ENCODE measurements around the gene RBM20.
"Not testable (repeated sequence)": the region's sequence is repeated elsewhere in the genome, so short reads cannot be mapped to it uniquely, and the experiment has no call there.

Gene RBM20

DNA sequence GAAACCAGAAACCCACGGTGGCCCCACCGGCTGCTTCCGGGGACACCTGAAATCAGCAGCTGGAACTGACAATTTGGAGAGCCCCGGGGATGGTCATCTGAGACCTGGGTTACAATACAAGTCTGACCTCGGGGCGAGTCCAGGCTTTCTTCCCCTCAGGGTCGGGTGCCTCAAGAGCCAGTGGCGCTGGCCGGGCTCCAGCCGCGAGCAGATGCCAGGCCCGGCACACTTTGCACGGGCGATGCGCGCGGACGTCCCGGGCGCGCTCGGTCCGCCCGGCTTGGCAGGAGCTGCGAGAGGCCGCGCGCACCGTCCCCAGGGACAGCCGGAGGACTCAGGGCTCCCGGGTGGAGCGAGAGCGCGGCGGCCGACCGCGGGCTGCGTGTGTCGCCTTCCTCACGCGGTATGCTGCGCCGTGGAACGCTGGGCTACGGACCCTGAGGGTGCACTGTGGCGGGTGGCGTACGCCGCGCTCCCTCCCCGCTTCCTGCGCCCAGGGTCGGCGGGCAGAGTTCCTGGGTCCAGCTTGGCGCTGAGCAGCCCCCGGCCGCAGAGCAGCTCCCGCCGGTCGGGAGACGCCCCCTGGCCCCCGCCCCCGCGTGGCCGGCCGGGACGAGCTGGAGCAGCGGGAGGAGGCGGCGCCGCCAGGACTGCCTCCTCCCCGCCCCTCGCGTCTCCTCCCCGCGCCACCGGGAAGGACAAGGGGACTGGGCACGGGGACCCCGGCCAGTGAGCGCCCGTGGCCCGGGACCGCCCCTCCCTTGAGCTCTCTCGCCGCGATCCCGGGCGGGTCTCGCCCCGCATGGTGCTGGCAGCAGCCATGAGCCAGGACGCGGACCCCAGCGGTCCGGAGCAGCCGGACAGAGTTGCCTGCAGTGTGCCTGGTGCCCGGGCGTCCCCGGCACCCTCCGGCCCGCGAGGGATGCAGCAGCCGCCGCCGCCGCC is at the start of gene RBM20:
RBM20 (plus strand) TSS at position 684 of the 945 bp plus-strand sequence; CDS start at position 803, 119 bp downstream.
- no peaks in the 10 kb centered on the region for H3K36me3 ChIP-seq (ENCODE audit: control insufficient read depth, insufficient read depth, low read length)
- H3K27ac ChIP-seq (ENCODE audit: low read depth, low read length): no peak within 1 kb of the TSS
- H3K4me1 ChIP-seq (ENCODE audit: control insufficient read depth, insufficient read depth, low read length): peaks cover 27% of the 10 kb centered on the region
- H3K9me3 ChIP-seq (ENCODE audit: control insufficient read depth, insufficient read depth, low read depth, low read length): no peaks in the 10 kb centered on the region
- H3K4me3 ChIP-seq (ENCODE audit: low read depth, low read length): peak within 1 kb of the TSS; percentile 91
- peak within 1 kb of the TSS; percentile 85 for H3K9ac ChIP-seq (ENCODE audit: low read length)
- H3K27me3 ChIP-seq (ENCODE audit: control insufficient read depth, insufficient read depth, low read length): peaks cover 49% of the 10 kb centered on the region

DNA sequence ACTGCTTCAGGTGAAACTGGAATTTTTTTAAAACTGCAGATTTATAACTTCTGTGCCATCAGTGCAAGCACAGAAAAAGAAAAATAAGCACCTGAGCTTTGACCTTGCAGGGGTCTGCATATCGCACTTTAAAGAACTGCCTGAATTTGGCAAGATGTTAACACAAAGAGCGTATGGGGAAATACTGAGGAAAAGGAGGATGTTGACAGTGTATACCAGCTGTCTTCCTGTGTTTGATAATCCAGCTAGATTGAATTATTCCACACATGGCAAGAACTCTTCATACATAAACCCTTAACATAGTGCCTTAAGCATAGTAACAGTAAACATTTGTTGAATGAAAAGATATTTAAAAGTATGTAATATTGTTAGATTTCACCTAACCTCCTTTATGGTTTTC is 46.7 kb upstream of the RBM20 start:
- no peaks in the 10 kb centered on the region for H3K4me1 ChIP-seq (ENCODE audit: control insufficient read depth, insufficient read depth, low read length)
- no peak overlapping the region for H3K4me3 ChIP-seq (ENCODE audit: low read depth, low read length)
- no peak overlapping the region for H3K9ac ChIP-seq (ENCODE audit: low read length)
- no peaks in the 10 kb centered on the region for H3K9me3 ChIP-seq (ENCODE audit: control insufficient read depth, insufficient read depth, low read depth, low read length)
- H3K27ac ChIP-seq (ENCODE audit: low read depth, low read length): no peak overlapping the region
- H3K27me3 ChIP-seq (ENCODE audit: control insufficient read depth, insufficient read depth, low read length): no peaks in the 10 kb centered on the region
- peaks cover 90% of the 10 kb centered on the region for H3K36me3 ChIP-seq (ENCODE audit: control insufficient read depth, insufficient read depth, low read length)

DNA sequence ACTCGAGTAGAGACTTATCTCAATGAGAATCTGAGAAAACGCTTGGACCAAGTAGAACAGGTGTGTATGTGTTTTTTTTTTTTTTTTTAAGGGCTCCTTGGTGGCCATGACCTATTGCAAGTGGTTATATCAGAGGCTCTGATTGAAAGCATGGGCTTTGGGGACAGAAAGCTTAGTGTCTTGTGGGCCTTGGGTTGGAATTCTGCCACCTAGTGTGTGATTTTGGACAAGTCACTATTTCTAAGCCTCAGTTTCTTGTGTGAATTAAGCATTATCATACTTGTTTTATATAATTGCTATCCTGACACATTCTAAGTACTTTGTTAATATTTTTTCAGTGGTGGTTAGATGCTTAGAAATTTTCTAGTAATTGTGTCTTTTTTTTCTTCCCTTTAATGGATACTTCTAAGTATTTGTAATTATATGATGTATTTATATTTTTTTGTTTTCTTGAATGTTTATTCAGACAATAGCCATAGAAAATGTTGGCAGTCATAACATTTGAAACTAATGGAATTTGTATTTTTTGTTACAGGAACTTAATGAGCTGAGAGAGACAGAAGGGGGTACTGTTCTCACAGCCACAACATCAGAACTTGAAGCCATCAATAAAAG is 43.5 kb upstream of the RBM20 start:
- Histone ChIP-seq H3K4me3 (ENCODE audit: low read depth, low read length) (no peak overlapping the region), H3K9ac (ENCODE audit: low read length) (no peak overlapping the region), H3K9me3 (ENCODE audit: control insufficient read depth, insufficient read depth, low read depth, low read length) (no peaks in the 10 kb centered on the region), H3K36me3 (ENCODE audit: control insufficient read depth, insufficient read depth, low read length) (peaks cover 94% of the 10 kb centered on the region), H3K27me3 (ENCODE audit: control insufficient read depth, insufficient read depth, low read length) (no peaks in the 10 kb centered on the region), H3K27ac (ENCODE audit: low read depth, low read length) (no peak overlapping the region), H3K4me1 (ENCODE audit: control insufficient read depth, insufficient read depth, low read length) (no peaks in the 10 kb centered on the region)

DNA sequence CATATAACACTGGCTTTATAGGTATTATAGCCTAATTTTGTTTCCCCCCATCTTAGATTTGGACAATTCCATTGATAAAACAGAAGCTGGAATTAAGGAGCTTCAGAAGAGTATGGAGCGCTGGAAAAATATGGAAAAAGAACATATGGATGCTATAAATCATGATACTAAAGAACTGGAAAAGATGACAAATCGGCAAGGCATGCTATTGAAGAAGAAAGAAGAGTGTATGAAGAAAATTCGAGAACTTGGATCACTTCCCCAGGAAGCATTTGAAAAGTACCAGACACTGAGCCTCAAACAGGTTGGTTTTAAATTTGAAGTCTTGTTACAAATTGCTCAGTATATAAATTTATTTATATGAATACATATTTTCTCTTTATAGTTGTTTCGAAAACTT is 42.6 kb upstream of the RBM20 start:
- H3K9ac ChIP-seq (ENCODE audit: low read length): no peak overlapping the region
- H3K27ac ChIP-seq (ENCODE audit: low read depth, low read length): no peak overlapping the region
- H3K4me3 ChIP-seq (ENCODE audit: low read depth, low read length): no peak overlapping the region
- no peaks in the 10 kb centered on the region for H3K9me3 ChIP-seq (ENCODE audit: control insufficient read depth, insufficient read depth, low read depth, low read length)
- peaks cover 92% of the 10 kb centered on the region for H3K36me3 ChIP-seq (ENCODE audit: control insufficient read depth, insufficient read depth, low read length)
- no peaks in the 10 kb centered on the region for H3K27me3 ChIP-seq (ENCODE audit: control insufficient read depth, insufficient read depth, low read length)
- H3K4me1 ChIP-seq (ENCODE audit: control insufficient read depth, insufficient read depth, low read length): no peaks in the 10 kb centered on the region

DNA sequence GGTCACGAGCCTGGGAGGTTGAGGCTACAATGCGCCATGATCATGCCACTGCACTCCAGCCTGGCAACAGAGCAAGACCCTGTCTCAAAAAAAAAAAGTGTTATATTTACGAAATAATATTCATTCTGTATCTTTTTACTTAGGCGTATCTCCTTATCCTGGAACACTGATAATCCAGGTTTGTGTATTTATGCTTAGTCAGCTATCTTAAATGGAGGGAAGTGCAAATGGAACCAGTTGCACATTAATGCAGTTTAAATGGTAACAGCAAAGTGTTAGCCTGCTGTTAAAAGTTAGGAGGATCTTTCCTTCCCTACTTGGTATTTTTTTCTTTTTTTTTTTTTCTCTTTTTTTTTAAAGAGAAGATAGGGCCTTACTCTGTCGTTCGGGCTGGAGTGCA is 36.0 kb upstream of the RBM20 start:
- no peaks in the 10 kb centered on the region for H3K9me3 ChIP-seq (ENCODE audit: control insufficient read depth, insufficient read depth, low read depth, low read length)
- H3K9ac ChIP-seq (ENCODE audit: low read length): no peak overlapping the region
- H3K36me3 ChIP-seq (ENCODE audit: control insufficient read depth, insufficient read depth, low read length): peaks cover 31% of the 10 kb centered on the region
- no peak overlapping the region for H3K27ac ChIP-seq (ENCODE audit: low read depth, low read length)
- peaks cover 23% of the 10 kb centered on the region for H3K4me1 ChIP-seq (ENCODE audit: control insufficient read depth, insufficient read depth, low read length)
- no peak overlapping the region for H3K4me3 ChIP-seq (ENCODE audit: low read depth, low read length)
- H3K27me3 ChIP-seq (ENCODE audit: control insufficient read depth, insufficient read depth, low read length): no peaks in the 10 kb centered on the region

DNA sequence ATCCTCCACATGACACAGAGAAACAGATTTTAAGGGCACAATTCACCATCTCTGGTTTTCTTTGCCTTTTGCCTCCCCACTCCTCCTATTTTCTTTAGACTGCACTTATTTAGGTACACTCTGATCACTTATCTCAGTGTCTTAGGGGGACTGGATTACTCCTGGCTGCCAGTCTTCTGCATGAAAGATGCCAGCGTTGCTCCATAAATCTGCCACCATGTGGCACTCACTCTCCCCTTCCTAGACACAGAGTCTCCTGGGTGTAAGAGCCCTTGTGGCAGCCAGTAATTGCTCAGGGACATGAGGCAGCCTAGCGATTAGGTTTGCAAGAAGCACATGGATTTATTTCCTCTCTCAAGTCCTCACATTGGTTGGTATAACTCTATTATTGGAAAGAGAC is 34.5 kb upstream of the RBM20 start:
- Histone ChIP-seq H3K27ac (ENCODE audit: low read depth, low read length) (no peak overlapping the region), H3K4me3 (ENCODE audit: low read depth, low read length) (no peak overlapping the region), H3K27me3 (ENCODE audit: control insufficient read depth, insufficient read depth, low read length) (no peaks in the 10 kb centered on the region), H3K36me3 (ENCODE audit: control insufficient read depth, insufficient read depth, low read length) (peaks cover 17% of the 10 kb centered on the region), H3K4me1 (ENCODE audit: control insufficient read depth, insufficient read depth, low read length) (peaks cover 23% of the 10 kb centered on the region), H3K9me3 (ENCODE audit: control insufficient read depth, insufficient read depth, low read depth, low read length) (no peaks in the 10 kb centered on the region), H3K9ac (ENCODE audit: low read length) (no peak overlapping the region)

DNA sequence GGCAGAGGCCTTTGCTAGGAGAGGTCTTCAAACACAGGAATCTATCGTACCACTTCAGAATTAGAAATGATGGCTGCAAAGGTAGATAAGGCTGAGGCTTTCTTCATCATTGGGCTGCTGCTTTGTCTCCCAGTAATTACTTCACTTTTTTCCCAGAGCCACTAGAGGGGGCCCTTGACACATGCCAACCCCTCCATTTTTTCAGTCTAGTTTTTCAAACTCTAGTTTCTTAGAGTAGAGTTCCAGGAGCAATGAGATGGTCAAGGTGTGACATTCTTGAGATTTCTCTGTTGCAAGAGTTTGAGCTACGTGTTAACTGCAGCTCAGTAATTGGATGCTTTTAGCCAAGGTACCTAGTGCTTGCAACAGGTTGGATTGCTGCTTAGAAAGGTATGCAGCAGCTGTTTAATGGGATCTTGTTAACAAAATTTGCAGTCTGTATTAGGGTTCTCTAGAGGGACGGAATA is 33.8 kb upstream of the RBM20 start:
- H3K36me3 ChIP-seq (ENCODE audit: control insufficient read depth, insufficient read depth, low read length): peaks cover 10% of the 10 kb centered on the region
- no peak overlapping the region for H3K9ac ChIP-seq (ENCODE audit: low read length)
- no peak overlapping the region for H3K27ac ChIP-seq (ENCODE audit: low read depth, low read length)
- H3K9me3 ChIP-seq (ENCODE audit: control insufficient read depth, insufficient read depth, low read depth, low read length): no peaks in the 10 kb centered on the region
- H3K27me3 ChIP-seq (ENCODE audit: control insufficient read depth, insufficient read depth, low read length): no peaks in the 10 kb centered on the region
- H3K4me3 ChIP-seq (ENCODE audit: low read depth, low read length): no peak overlapping the region
- H3K4me1 ChIP-seq (ENCODE audit: control insufficient read depth, insufficient read depth, low read length): peaks cover 23% of the 10 kb centered on the region

DNA sequence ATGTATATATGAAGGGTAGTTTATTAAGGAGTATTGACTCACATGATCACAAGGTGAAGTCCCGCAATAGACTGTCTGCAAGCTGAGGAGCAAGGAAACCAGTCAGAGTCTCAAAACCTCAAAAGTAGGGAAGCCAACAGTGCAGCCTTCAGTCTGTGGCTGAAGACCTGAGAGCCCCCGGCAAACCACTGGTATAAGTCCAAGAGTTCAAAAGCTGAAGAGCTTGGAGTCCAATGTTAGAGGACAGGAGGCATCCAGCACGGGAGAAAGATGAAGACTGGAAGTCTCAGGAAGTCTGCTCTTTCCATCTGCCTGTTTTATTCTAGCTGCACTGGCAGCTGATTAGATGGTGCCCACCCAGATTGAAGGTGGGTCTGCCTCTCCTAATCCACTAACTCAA is 33.4 kb upstream of the RBM20 start:
- H3K4me1 ChIP-seq (ENCODE audit: control insufficient read depth, insufficient read depth, low read length): peaks cover 23% of the 10 kb centered on the region
- not testable (repeated sequence) for H3K9ac ChIP-seq (ENCODE audit: low read length); H3K27me3 ChIP-seq (ENCODE audit: control insufficient read depth, insufficient read depth, low read length); H3K9me3 ChIP-seq (ENCODE audit: control insufficient read depth, insufficient read depth, low read depth, low read length); H3K4me3 ChIP-seq (ENCODE audit: low read depth, low read length); H3K27ac ChIP-seq (ENCODE audit: low read depth, low read length); H3K36me3 ChIP-seq (ENCODE audit: control insufficient read depth, insufficient read depth, low read length)

DNA sequence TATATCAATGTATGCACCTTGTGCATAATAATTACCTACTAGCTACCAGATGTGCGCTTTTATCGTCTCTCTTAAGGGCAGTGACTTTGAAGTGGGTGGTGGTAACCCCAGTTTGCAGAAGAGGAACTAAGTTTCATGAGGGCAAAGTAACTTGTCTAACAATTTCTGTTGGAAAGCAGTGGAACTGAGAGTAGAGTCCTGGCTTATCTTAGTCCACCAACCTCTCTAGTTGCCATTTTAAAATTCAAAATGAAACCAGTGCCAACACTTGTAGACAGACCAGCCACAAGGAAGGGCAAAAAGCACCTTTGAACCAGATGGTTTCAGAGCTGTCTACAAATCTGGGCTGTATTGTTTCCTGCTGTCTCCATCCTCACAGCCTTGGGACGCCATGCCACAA is 32.0 kb upstream of the RBM20 start:
- H3K27me3 ChIP-seq (ENCODE audit: control insufficient read depth, insufficient read depth, low read length): no peaks in the 10 kb centered on the region
- H3K4me1 ChIP-seq (ENCODE audit: control insufficient read depth, insufficient read depth, low read length): peaks cover 23% of the 10 kb centered on the region
- H3K4me3 ChIP-seq (ENCODE audit: low read depth, low read length): no peak overlapping the region
- H3K36me3 ChIP-seq (ENCODE audit: control insufficient read depth, insufficient read depth, low read length): no peaks in the 10 kb centered on the region
- no peaks in the 10 kb centered on the region for H3K9me3 ChIP-seq (ENCODE audit: control insufficient read depth, insufficient read depth, low read depth, low read length)
- no peak overlapping the region for H3K9ac ChIP-seq (ENCODE audit: low read length)
- H3K27ac ChIP-seq (ENCODE audit: low read depth, low read length): no peak overlapping the region

DNA sequence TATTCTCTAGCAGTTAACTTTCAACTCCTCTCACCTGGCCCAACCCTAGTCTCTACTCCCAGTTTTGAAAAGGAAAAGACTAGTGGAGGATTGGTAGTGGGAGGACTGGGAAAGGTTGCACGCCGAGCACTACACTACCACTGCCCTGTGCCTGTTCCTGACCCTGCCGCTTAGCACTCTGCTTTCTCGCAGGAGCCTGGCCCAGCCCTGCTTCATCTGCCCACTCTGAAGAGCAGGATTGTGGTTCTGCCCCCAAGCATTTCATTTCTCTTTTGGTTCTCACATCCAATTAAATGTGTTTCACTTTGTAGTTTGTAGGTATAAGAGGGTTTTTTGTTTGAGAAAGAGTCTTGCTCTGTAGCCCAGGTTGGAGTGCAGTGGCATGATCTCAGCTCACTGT is 31.5 kb upstream of the RBM20 start:
- no peaks in the 10 kb centered on the region for H3K27me3 ChIP-seq (ENCODE audit: control insufficient read depth, insufficient read depth, low read length)
- H3K9ac ChIP-seq (ENCODE audit: low read length): no peak overlapping the region
- H3K4me1 ChIP-seq (ENCODE audit: control insufficient read depth, insufficient read depth, low read length): peaks cover 23% of the 10 kb centered on the region
- no peak overlapping the region for H3K27ac ChIP-seq (ENCODE audit: low read depth, low read length)
- H3K4me3 ChIP-seq (ENCODE audit: low read depth, low read length): no peak overlapping the region
- no peaks in the 10 kb centered on the region for H3K36me3 ChIP-seq (ENCODE audit: control insufficient read depth, insufficient read depth, low read length)
- no peaks in the 10 kb centered on the region for H3K9me3 ChIP-seq (ENCODE audit: control insufficient read depth, insufficient read depth, low read depth, low read length)

DNA sequence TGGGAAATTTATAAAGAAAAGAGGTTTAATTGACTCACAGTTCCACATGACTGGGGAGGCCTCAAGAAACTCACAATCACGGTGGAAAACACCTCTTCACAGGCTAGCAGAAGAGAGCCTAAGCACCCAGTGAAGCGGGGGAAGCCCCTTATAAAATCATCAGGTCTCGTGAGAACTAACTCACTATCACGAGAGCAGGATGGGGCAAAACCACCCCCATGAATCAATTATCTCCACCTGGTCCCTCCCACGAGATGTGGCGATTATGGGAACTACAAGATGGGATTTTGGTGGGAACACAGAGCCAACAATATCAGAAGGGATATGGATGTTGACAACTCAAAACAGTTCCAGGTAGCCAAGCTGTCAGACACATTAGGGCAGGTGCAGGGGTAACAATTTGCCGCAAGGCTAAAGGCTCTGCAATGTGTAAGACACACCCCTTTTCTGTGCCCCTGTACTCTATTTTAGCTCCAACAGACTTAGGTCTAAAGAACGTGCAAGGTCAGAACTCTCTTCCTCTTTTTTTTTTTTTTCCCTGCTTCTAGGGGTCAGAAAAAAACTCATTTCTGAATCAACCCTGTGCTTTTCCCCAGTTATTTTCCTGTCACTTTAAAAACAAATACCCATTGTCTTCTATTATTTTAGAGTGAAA is 30.7 kb upstream of the RBM20 start:
- Histone ChIP-seq H3K27me3 (ENCODE audit: control insufficient read depth, insufficient read depth, low read length) (no peaks in the 10 kb centered on the region), H3K36me3 (ENCODE audit: control insufficient read depth, insufficient read depth, low read length) (no peaks in the 10 kb centered on the region), H3K27ac (ENCODE audit: low read depth, low read length) (no peak overlapping the region), H3K4me1 (ENCODE audit: control insufficient read depth, insufficient read depth, low read length) (peaks cover 23% of the 10 kb centered on the region), H3K9me3 (ENCODE audit: control insufficient read depth, insufficient read depth, low read depth, low read length) (no peaks in the 10 kb centered on the region), H3K9ac (ENCODE audit: low read length) (no peak overlapping the region), H3K4me3 (ENCODE audit: low read depth, low read length) (no peak overlapping the region)

Measured in HUES6 (cell line).